Activated T-cell treated with anti-CD3 and anti-CD28 coated beads for 24 hours (primary cell): ENCODE data around the gene TFPT.

Source experiments
- DNase-seq: peaks from one replicate; pipeline ENCODE4 v3.0.0-alpha.2; 2020; ENCODE audit warnings: low read depth

TFPT gene

GRCh38 chr19:54077334-54077733 is 38.1 kb downstream of the TFPT start:
- no peak for DNase-seq

- no peak for DNase-seq
These were observed 40.6 kb downstream of the TFPT start for GRCh38 chr19:54074851-54075250.

GRCh38 chr19:54073829-54074228 is 41.6 kb downstream of the TFPT start:
- DNase-seq: no peak

- DNase-seq: no peak
These were observed 46.0 kb downstream of the TFPT start for GRCh38 chr19:54069470-54069869.

- DNase-seq: no peak
These were observed 51.9 kb downstream of the TFPT start, which contains the start of gene VSTM1 for GRCh38 chr19:54063350-54064116. TSS of gene VSTM1 (minus strand) at chr19:54063897. CDS start at chr19:54063777, 120 bp downstream.

GRCh38 chr19:54062643-54063042 is 52.8 kb downstream of the TFPT start:
- DNase-seq: no peak
